ENCODE data around the gene MYOM3.

The MYOM3 gene

DNA sequence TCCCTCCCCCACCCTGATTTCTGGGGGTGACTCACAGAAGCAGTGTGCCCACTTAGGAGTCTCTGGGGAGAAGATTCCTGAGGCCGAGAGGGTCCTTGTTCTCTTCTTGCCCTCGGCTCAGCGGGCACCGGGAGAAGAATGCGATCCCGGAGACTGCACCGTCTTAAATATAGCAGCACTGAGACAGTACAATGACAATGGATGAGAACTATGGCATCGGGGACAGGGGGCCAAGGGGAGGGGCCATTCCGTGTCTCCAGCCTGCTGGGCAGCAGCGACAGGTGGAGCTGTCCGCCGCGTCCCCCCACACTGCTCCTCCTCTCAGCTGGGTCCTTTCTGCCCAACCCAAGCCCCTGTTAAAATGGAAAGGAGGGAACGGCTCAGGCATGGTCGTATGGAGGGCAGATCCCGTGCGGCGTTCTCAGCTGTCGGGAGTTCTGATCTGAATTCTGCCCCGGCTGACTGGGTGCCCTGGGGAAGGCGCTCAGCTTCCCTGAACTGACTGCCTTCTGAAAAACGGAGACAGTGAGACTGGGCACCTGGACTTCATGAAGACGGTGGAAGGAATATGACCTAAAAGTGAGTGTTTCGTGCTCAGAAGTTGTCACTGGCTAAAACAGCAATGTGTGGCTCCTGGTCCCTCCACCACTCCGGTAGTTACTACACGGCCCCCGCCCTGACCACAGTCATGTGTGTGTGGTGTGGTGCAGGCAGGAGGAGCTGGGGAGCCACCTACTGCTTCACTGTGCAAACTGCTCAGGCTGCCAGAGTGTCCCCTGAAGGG lies at the start of gene MYOM3:
Gene MYOM3 (minus strand): TSS at position 140 of the 784 bp plus-strand sequence. CDS start 3,499 bp downstream, outside the sequence.
- no peak for TF ChIP-seq CEBPB (IDR thresholded peaks at IDR 0.05)
- TF ChIP-seq TCF12 (IDR thresholded peaks at IDR 0.05; ENCODE audit: low read depth) = no peak
- no peak for TF ChIP-seq TAF1 (IDR thresholded peaks at IDR 0.05; ENCODE audit: low read depth)
- TF ChIP-seq RAD21 (IDR thresholded peaks at IDR 0.05; ENCODE audit: low read depth) = peak; percentile 69

- TF ChIP-seq YY1 (IDR thresholded peaks at IDR 0.05; ENCODE audit: low read depth) = no peak
These were observed 49.3 kb upstream of the MYOM3 start for GRCh38 chr1:24161270-24161669.

GRCh38 chr1:24159366-24159765 lies 47.4 kb upstream of the MYOM3 start:
- TF ChIP-seq, protein P1, sequence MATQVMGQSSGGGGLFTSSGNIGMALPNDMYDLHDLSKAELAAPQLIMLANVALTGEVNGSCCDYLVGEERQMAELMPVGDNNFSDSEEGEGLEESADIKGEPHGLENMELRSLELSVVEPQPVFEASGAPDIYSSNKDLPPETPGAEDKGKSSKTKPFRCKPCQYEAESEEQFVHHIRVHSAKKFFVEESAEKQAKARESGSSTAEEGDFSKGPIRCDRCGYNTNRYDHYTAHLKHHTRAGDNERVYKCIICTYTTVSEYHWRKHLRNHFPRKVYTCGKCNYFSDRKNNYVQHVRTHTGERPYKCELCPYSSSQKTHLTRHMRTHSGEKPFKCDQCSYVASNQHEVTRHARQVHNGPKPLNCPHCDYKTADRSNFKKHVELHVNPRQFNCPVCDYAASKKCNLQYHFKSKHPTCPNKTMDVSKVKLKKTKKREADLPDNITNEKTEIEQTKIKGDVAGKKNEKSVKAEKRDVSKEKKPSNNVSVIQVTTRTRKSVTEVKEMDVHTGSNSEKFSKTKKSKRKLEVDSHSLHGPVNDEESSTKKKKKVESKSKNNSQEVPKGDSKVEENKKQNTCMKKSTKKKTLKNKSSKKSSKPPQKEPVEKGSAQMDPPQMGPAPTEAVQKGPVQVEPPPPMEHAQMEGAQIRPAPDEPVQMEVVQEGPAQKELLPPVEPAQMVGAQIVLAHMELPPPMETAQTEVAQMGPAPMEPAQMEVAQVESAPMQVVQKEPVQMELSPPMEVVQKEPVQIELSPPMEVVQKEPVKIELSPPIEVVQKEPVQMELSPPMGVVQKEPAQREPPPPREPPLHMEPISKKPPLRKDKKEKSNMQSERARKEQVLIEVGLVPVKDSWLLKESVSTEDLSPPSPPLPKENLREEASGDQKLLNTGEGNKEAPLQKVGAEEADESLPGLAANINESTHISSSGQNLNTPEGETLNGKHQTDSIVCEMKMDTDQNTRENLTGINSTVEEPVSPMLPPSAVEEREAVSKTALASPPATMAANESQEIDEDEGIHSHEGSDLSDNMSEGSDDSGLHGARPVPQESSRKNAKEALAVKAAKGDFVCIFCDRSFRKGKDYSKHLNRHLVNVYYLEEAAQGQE (IDR thresholded peaks at IDR 0.05; ENCODE audit: low read depth) = no peak
- TF ChIP-seq EGR1 (IDR thresholded peaks at IDR 0.05) (no peak), TAF1 (IDR thresholded peaks at IDR 0.05; ENCODE audit: low read depth) (no peak), CREB1 (IDR thresholded peaks at IDR 0.05; ENCODE audit: low read depth) (no peak), FOXM1 (IDR thresholded peaks at IDR 0.05; ENCODE audit: borderline replicate concordance, low read depth) (no peak), NFIC (IDR thresholded peaks at IDR 0.05) (no peak), RAD21 (IDR thresholded peaks at IDR 0.05; ENCODE audit: low read depth) (no peak), TCF12 (IDR thresholded peaks at IDR 0.05; ENCODE audit: low read depth) (no peak), USF1 (IDR thresholded peaks at IDR 0.05) (no peak), EP300 (IDR thresholded peaks at IDR 0.05; ENCODE audit: borderline replicate concordance) (no peak)
- TF ChIP-seq, protein P2, sequence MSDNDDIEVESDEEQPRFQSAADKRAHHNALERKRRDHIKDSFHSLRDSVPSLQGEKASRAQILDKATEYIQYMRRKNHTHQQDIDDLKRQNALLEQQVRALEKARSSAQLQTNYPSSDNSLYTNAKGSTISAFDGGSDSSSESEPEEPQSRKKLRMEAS (IDR thresholded peaks at IDR 0.05) = no peak

DNA sequence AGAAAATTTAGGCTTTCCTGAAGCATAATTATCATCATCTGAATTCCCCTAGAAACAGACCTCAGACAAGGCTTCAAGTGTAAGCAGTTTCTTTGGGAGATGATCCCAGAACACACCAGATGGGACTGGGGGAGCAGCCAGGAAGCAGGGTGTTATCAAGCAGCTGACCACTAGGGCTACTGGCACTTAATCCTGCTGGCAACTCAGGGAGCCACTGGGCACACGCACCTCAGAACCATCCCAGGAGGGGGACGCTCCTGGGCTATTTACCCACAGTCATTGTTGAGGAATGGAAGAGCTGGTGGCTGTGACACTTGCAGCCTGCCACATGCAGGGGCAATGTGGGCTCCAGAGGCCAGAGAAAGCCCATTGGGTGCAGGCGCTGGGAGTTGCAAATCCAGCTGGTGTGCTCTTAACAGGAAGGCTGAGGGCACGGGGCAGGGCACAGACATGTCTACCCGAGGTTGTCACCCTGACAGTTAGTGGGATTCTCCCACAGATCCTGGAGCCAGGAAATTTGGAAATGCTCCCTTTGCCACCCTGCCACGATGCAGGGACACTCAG lies 46.1 kb upstream of the MYOM3 start:
- TF ChIP-seq EP300 (IDR thresholded peaks at IDR 0.05; ENCODE audit: borderline replicate concordance) (no peak), TAF1 (IDR thresholded peaks at IDR 0.05; ENCODE audit: low read depth) (no peak), RAD21 (IDR thresholded peaks at IDR 0.05; ENCODE audit: low read depth) (no peak), ZBTB7A (IDR thresholded peaks at IDR 0.05; ENCODE audit: low read depth) (no peak), CREB1 (IDR thresholded peaks at IDR 0.05; ENCODE audit: low read depth) (no peak), TCF12 (IDR thresholded peaks at IDR 0.05; ENCODE audit: low read depth) (no peak), USF1 (IDR thresholded peaks at IDR 0.05) (no peak), NFIC (IDR thresholded peaks at IDR 0.05) (no peak), TEAD4 (IDR thresholded peaks at IDR 0.05) (no peak), CEBPB (IDR thresholded peaks at IDR 0.05) (no peak), YY1 (IDR thresholded peaks at IDR 0.05; ENCODE audit: low read depth) (no peak), EGR1 (IDR thresholded peaks at IDR 0.05) (no peak), FOXM1 (IDR thresholded peaks at IDR 0.05; ENCODE audit: borderline replicate concordance, low read depth) (no peak)
- TF ChIP-seq, protein P2 (IDR thresholded peaks at IDR 0.05) = no peak
- TF ChIP-seq, protein P1 (IDR thresholded peaks at IDR 0.05; ENCODE audit: low read depth) = no peak

DNA sequence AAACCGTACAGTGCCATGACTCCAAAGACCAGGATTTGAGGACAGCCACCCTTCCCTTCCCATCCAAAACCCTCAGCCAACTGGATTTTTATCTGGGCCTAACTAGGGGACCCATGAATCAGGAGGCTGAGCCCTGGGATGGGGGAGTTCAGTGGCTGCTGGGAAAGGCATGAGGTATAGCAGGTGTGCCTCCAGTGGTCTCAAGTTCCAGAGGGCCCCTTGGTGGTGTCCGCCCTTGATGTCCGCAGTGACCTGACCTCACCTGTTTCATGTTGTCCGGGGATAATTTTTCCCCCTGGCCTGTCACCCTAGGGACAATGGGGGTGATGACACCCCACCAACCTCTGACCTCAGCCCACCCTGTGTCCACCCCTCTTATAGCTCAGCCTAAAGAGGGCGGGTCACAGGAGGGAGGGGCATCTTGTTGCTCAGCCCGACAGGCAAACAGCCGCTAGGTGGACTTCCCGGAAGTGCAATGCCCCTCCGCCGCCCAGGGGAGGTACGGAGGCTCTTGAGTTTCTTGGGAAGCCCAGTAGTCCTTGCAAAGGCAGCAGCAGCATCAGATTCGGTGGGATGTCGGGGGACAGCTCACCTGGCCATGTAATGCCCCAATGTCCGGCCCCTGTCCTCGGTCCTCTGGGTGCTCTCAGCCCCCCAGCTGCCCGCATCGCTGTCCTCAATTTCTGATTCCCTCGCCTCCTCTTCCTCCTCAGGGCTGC lies 44.8 kb upstream of the MYOM3 start:
- TF ChIP-seq CEBPB (IDR thresholded peaks at IDR 0.05) (no peak), EGR1 (IDR thresholded peaks at IDR 0.05) (no peak), EP300 (IDR thresholded peaks at IDR 0.05; ENCODE audit: borderline replicate concordance) (no peak)
- TF ChIP-seq, protein P1 (IDR thresholded peaks at IDR 0.05; ENCODE audit: low read depth) = no peak

Measured in Ishikawa (cell line).